Measurements from ENCODE around the gene RRAS. TPM values are rescaled to one million over a fixed set of nuclear protein-coding genes. Genes with fewer than 3 reads are reported as not detected.

Gene RRAS
- total and polyA plus RNA-seq, 2 of the 4 experiments (the other 2 are of a cell fraction) = 50.2 to 241 TPM

- Histone ChIP-seq H2AFZ (replicated peaks; ENCODE audit: low read length, poor library complexity) (peak overlapping the region; percentile 74), H2AK5ac (ENCODE audit: low read depth, low read length) (peak overlapping the region; percentile 48; the same call in 1 of the 2 replicates), H4K91ac (ENCODE audit: insufficient read depth, low read depth, low read length) (no peak overlapping the region), H2BK5ac (ENCODE audit: low read depth, low read length, poor library complexity, severe bottlenecking) (no peak overlapping the region), H3K56ac (ENCODE audit: extremely low read depth, insufficient read depth, low read length) (no peak overlapping the region), H3K9ac (ENCODE audit: low read depth, low read length) (no peak overlapping the region), H3K4ac (ENCODE audit: low read depth, low read length) (no peak overlapping the region), H3K9me1 (ENCODE audit: insufficient read depth, low read length) (no peaks in the 10 kb centered on the region), H3K18ac (ENCODE audit: low read depth, low read length) (no peak overlapping the region), H3K79me1 (ENCODE audit: low read depth in 1 of 2, low read length in 2 of 2) (peaks cover 6 to 27% of the 10 kb centered on the region in 2 experiments; a peak in 3 of 4 replicates), H3K4me3 (ENCODE audit: insufficient read depth, low read depth, low read length) (no peak overlapping the region), H3K36me3 (ENCODE audit: control insufficient read depth, insufficient read depth, low read length) (peaks cover 7% of the 10 kb centered on the region), H3K14ac (replicated peaks; ENCODE audit: low read depth, low read length) (no peak overlapping the region), H3K27ac (ENCODE audit: insufficient read depth, low read length) (no peak overlapping the region), H2AK9ac (replicated peaks; ENCODE audit: low read depth, low read length, poor library complexity) (peak overlapping the region; percentile 44), H2BK15ac (ENCODE audit: low read depth, low read length) (no peak overlapping the region), H2BK20ac (ENCODE audit: low read depth, low read length) (peak overlapping the region; percentile 9; the same call in 1 of the 2 replicates), H3K4me2 (ENCODE audit: low read depth, low read length) (no peak overlapping the region), H4K20me1 (ENCODE audit: insufficient read depth, low read length) (peaks cover 25% of the 10 kb centered on the region), H3K4me1 (ENCODE audit: control insufficient read depth, insufficient read depth, low read length) (peaks cover 7% of the 10 kb centered on the region; the same call in 1 of the 2 replicates), H2BK120ac (ENCODE audit: low read depth, low read length) (no peak overlapping the region), H4K5ac (ENCODE audit: low read depth, low read length) (peak overlapping the region; percentile 51; the same call in 1 of the 2 replicates), H3K23ac (ENCODE audit: low read depth, low read length) (no peak overlapping the region), H4K8ac (ENCODE audit: low read depth in 2 of 2, low read length in 2 of 2) (peak overlapping the region in 1 of 2 experiments; percentile 54; a peak in 1 of 4 replicates), H3K9me3 (ENCODE audit: control insufficient read depth, insufficient read depth, low read length) (no peaks in the 10 kb centered on the region), H3K27me3 (ENCODE audit: control insufficient read depth, insufficient read depth, low read length) (no peaks in the 10 kb centered on the region)
- no TSS peak for BruUV-seq (replicated peaks)
- TF ChIP-seq ELK1 (IDR thresholded peaks at IDR 0.05; ENCODE audit: borderline replicate concordance, low read depth, low read length) (no peak), CTCF (conservative IDR thresholded peaks at IDR 0.05; ENCODE audit: low read depth, low read length) (no peak), NFE2L2 (IDR thresholded peaks at IDR 0.05; ENCODE audit: low read depth, low read length) (no peak), CEBPB (IDR thresholded peaks at IDR 0.05; ENCODE audit: low read depth, low read length) (no peak), SMC3 (IDR thresholded peaks at IDR 0.05; ENCODE audit: low read depth, low read length) (no peak), POLR2A (IDR thresholded peaks at IDR 0.05; ENCODE audit: low read depth, low read length) (no peak), FOS (IDR thresholded peaks at IDR 0.05; ENCODE audit: low read depth, low read length) (no peak), MXI1 (IDR thresholded peaks at IDR 0.05; ENCODE audit: borderline replicate concordance, low read depth, low read length) (no peak)
- TF ChIP-seq, protein P1, sequence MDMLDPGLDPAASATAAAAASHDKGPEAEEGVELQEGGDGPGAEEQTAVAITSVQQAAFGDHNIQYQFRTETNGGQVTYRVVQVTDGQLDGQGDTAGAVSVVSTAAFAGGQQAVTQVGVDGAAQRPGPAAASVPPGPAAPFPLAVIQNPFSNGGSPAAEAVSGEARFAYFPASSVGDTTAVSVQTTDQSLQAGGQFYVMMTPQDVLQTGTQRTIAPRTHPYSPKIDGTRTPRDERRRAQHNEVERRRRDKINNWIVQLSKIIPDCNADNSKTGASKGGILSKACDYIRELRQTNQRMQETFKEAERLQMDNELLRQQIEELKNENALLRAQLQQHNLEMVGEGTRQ (IDR thresholded peaks at IDR 0.05; ENCODE audit: low read depth, low read length) = no peak
- dilution Hi-C loops (cut with HindIII; ENCODE audit: low sequenced_read_pairs, unreplicated experiment) (no loop called here), in situ Hi-C loops (cut with MboI; ENCODE audit: low sequenced_read_pairs) (no loop called here), intact Hi-C loops (cut with micrococcal nuclease) (no loop called here)
- DNase-seq (no peak), ATAC-seq (ENCODE audit: low read depth) (no peak)
- ChIA-PET POLR2A (ENCODE audit: unreplicated experiment) (no interaction called here), CTCF (interaction anchor here (2.1 kb wide), 1 partner anchor 19 kb away, joined by 7 read pairs; no protein-coding TSS in a partner anchor)
- 67% methylated on average over 1 of the region's 5 CpGs; no CpG with 5 or more reads in 1 of the 2 experiments for WGBS, 2 experiments (ENCODE audit: extremely low coverage in 2 of 2, insufficient read length in 1 of 2)
Observed at GRCh38 chr19:49589502-49589905, 50.4 kb downstream of the RRAS start.

All from IMR-90 (cell line).